Heart left ventricle (tissue), 16 donors: ENCODE measurements around the gene TARBP2. TPM values are rescaled to one million over a fixed set of nuclear protein-coding genes. Genes with fewer than 3 reads are reported as not detected.

ENCODE experiments used
- ATAC-seq, 4 donors: fragments of 200-7000 bp; cut with Tn5 transposase; one replicate each; pipeline ENCODE4 v1.9.1; 2020 to 2022; ENCODE audit warnings: moderate library complexity in 4 of 4, mild to moderate bottlenecking in 3 of 4, moderate number of reproducible peaks in 1 of 4
- DNase-seq, 5 donors: peaks; one replicate each; pipeline ENCODE4 v3.0.0-alpha.2; 2020
- H3K27ac ChIP-seq, 12 donors: fragments of 200-600 bp; sonication (generic) in 4 of 12; one replicate each; pipeline versions ENCODE4 v1.5.0 to v1.8.0; 2016 to 2022; ENCODE audit warnings: mild to moderate bottlenecking in 2 of 12
- H3K27me3 ChIP-seq, 9 donors: fragments of 200-600 bp; sonication (generic) in 2 of 9; one replicate each; pipeline versions ENCODE4 v1.5.1 to v1.8.0; 2016 to 2022; ENCODE audit warnings: mild to moderate bottlenecking in 3 of 9
- H3K36me3 ChIP-seq, 9 donors: fragments of 200-600 bp; sonication (generic) in 2 of 9; one replicate each; pipeline versions ENCODE4 v1.5.0 to v1.8.0; 2018 to 2022; ENCODE audit warnings: mild to moderate bottlenecking in 2 of 9
- H3K4me1 ChIP-seq, 12 donors: fragments of 200-600 bp; sonication (generic) in 4 of 12; one replicate each; pipeline versions ENCODE4 v1.5.0 to v1.8.0; 2016 to 2022; ENCODE audit warnings: mild to moderate bottlenecking in 3 of 12
- H3K4me3 ChIP-seq, 12 donors: fragments of 200-600 bp; sonication (generic) in 4 of 12; one replicate each; pipeline versions ENCODE4 v1.5.0 to v1.8.0; 2017 to 2022; ENCODE audit warnings: mild to moderate bottlenecking in 9 of 12, moderate library complexity in 4 of 12
- H3K9me3 ChIP-seq, 12 donors: fragments of 200-600 bp; sonication (generic) in 4 of 12; one replicate each; pipeline versions ENCODE4 v1.5.0 to v1.8.0; 2016 to 2022; ENCODE audit warnings: mild to moderate bottlenecking in 1 of 12
- CTCF ChIP-seq, 12 donors: fragments of 200-600 bp; sonication (generic) in 4 of 12; IDR thresholded peaks; one replicate each; pipeline versions ENCODE4 v1.5.0 to v1.8.0; 2018 to 2022; ENCODE audit warnings: antibody characterized with exemption in 12 of 12, mild to moderate bottlenecking in 5 of 12
- POLR2A ChIP-seq, 2 donors: fragments of 450-650 bp; IDR thresholded peaks; one replicate each; pipeline ENCODE4 v1.6.1; 2017; ENCODE audit warnings: antibody characterized with exemption in 2 of 2, mild to moderate bottlenecking in 2 of 2, moderate library complexity in 2 of 2
- WGBS, 4 donors: extraction: QIAGEN DNeasy Blood & Tissue Kit in 2 of 4; methylation state at CpG; one replicate each; pipeline versions ENCODE4 v1.1.5 to v1.1.7; 2013 to 2018; 5-methylcytosine and 5-hydroxymethylcytosine counted together
- intact Hi-C, 10 donors: fragments of 100-400 bp; cut with DNase I; formaldehyde crosslinking; loops; one replicate each; pipeline versions ENCODE4 v1.11.1 to v1.14.2; 2022
- polyA plus RNA-seq, 2 donors: library from polyadenylated mRNA; stranded (reverse); fragments of 200-250 nt; gene quantifications; one replicate each; pipeline ENCODE4 v1.2.3, GENCODE V29; 2013
- total RNA-seq, 9 donors: library from RNA; depleted of rRNA in 2 of 9; stranded (reverse); fragments of >200 nt in 2 of 9; fragmentation: NEBNext Ultra II Directional in 3 of 9; extraction: Animal tissue kit (Norgen Biotek cat#: 25700) in 3 of 9; gene quantifications; one replicate each; pipeline versions ENCODE4 v1.1.0 to v1.2.4, GENCODE V29; 2016 to 2023
- donor health status: ischemic (EF 13 %, LVEDD 7.1; RV severe dilation, severe dysfunction).
- donor health status: healthy with polysubstance abuse.
- donor health status: DM: no; HTN: yes; CAD: no.
- donor health status: DM: no; HTN: no; CAD: no.
- donor health status: ischemic (EF 25% LVEDD 6.9; RV normal size, moderate dysfunction).
- donor health status: ischemic (EF 25% LVEDD 5.7; RV mildly dilated, moderate dysfunction).
- donor health status: healthy.
- donor health status: DM: yes; HTN: yes; CAD: no.
- donor health status: ischemic (EF 35%, LVEDD 5.7; RV mildly dilated, moderate dysfunction).
- donor health status: nonischemic (EF 11% LVEDD 7.7; RV severe dilation, severe dysfunction).
- donor health status: DM: yes; HTN: yes; CAD: no.
- donor health status: PGD.
- donor health status: ischemic (EF 29% LVEDD 5.4; RV normal size, mild dysfunction).
- donor health status: nonischemic (EF 23%, LVEDD 6.1; RV moderate dilation, normal function).

The TARBP2 gene
- total and polyA plus RNA-seq, 11 donors = 7.8 to 23.5 (median 11.9) TPM

GRCh38 chr12:53506881-53507602, 6.0 kb downstream of the TARBP2 start, which contains the start of gene NPFF:
TSS of gene NPFF (minus strand) at chr12:53507484. CDS start at chr12:53507474, 10 bp downstream.
- Histone ChIP-seq H3K27me3 (no peaks in the 10 kb centered on the region), H3K9me3 (no peaks in the 10 kb centered on the region), H3K27ac (peak within 1 kb of the TSS in 5 of 12 donors; percentile 34 to 74 (median 51)), H3K4me3 (no peak within 1 kb of the TSS), H3K4me1 (peaks cover 0 to 33% (median 21%) of the 10 kb centered on the region in 12 donors), H3K36me3 (peaks cover 0 to 61% (median 44%) of the 10 kb centered on the region in 9 donors)
- intact Hi-C loops = loop anchor here in 9 of 10 donors (2.0 to 10.0 kb wide), 7 partner anchors 80 to 292 kb away; partner anchors contain the start of genes AAAS (in 6 of the 9) and AMHR2 (in 1 of the 9)
- ATAC-seq (no peak), DNase-seq (no peak)
- WGBS, 4 donors = 82 to 88% (median 84%) methylated on average over 8 to 9 of the region's 9 CpGs
- TF ChIP-seq CTCF (IDR thresholded peaks at IDR 0.05) (no peak), POLR2A (IDR thresholded peaks at IDR 0.05) (no peak)

DNA sequence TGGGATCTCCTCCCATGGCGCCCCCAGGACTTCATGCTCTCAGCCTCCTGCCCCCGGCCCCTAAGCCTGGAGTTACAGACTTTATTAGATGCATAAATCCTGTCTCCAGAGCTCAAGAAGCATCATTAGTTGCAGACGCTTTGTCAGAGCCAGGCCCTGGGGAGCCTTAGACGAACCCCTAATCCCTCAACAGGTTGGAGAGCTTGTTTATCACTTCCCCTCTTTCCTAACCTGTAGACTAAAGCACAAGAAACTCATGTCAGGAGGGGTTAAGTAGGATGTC, 6.5 kb downstream of the TARBP2 start:
- intact Hi-C loops = loop anchor here in 9 of 10 donors (2.0 to 10.0 kb wide), 7 partner anchors 80 to 293 kb away; partner anchors contain the start of genes AAAS (in 6 of the 9) and AMHR2 (in 1 of the 9)
- Histone ChIP-seq H3K4me3 (no peak overlapping the region), H3K27me3 (no peaks in the 10 kb centered on the region), H3K9me3 (no peaks in the 10 kb centered on the region), H3K4me1 (peaks cover 0 to 28% (median 16%) of the 10 kb centered on the region in 12 donors), H3K27ac (no peak overlapping the region), H3K36me3 (peaks cover 0 to 66% (median 49%) of the 10 kb centered on the region in 9 donors)
- WGBS, 4 donors = 79 to 90% (median 84%) methylated on average over 4 of the region's 4 CpGs
- ATAC-seq (no peak), DNase-seq (no peak)
- no peak for TF ChIP-seq POLR2A (IDR thresholded peaks at IDR 0.05)
- no peak for TF ChIP-seq CTCF (IDR thresholded peaks at IDR 0.05)

- Histone ChIP-seq H3K36me3 (peaks cover 0 to 78% (median 59%) of the 10 kb centered on the region in 9 donors), H3K27ac (peak overlapping the region in 10 of 12 donors; percentile 9 to 74 (median 50))
These were observed 7.6 kb downstream of the TARBP2 start for GRCh38 chr12:53508534-53509170.

More at GRCh38 chr12:53508534-53509170, 7.6 kb downstream of the TARBP2 start:
- TF ChIP-seq CTCF (IDR thresholded peaks at IDR 0.05) (peak; percentile 81 to 95 (median 90)), POLR2A (IDR thresholded peaks at IDR 0.05) (peak in 1 of 2 donors; percentile 13)
- no peaks in the 10 kb centered on the region for H3K9me3 ChIP-seq
- DNase-seq (peak; percentile 83 to 88 (median 86)), ATAC-seq (peak; percentile 75 to 90 (median 86))
- peaks cover 0 to 17% (median 9%) of the 10 kb centered on the region in 12 donors for H3K4me1 ChIP-seq
- intact Hi-C loops = loop anchor here (1.0 to 10.0 kb wide), 11 partner anchors 56 to 294 kb away; partner anchors contain the start of genes AAAS (in 6 of the 10), AMHR2 (in 2 of the 10) and PCBP2 (in 1 of the 10)
- WGBS, 4 donors = 25 to 31% (median 28%) methylated on average over 7 of the region's 7 CpGs
- no peaks in the 10 kb centered on the region for H3K27me3 ChIP-seq
- no peak overlapping the region for H3K4me3 ChIP-seq
